ENCODE results near the gene MRPS22. TPM values are rescaled to one million over a fixed set of nuclear protein-coding genes. Genes with fewer than 3 reads are reported as not detected.

The MRPS22 gene
- polyA plus RNA-seq, 3 donors, result 19.2 to 43.2 (median 39.0) TPM

- Histone ChIP-seq H3K9ac (ENCODE audit: insufficient read depth, low read length, poor library complexity, severe bottlenecking) (no peak overlapping the region), H4K20me1 (ENCODE audit: insufficient read depth, low read length) (no peaks in the 10 kb centered on the region), H3K4me3 (replicated peaks in 1 of 3; ENCODE audit: low read depth in 2 of 3, low read length in 3 of 3) (no peak overlapping the region), H3K36me3 (replicated peaks in 1 of 2; ENCODE audit: control insufficient read depth in 1 of 2, insufficient read depth in 2 of 2, low read length in 2 of 2) (no peaks in the 10 kb centered on the region), H3K4me1 (ENCODE audit: control insufficient read depth in 1 of 2, insufficient read depth in 2 of 2, low read length in 2 of 2) (no peaks in the 10 kb centered on the region), H3K27me3 (ENCODE audit: control insufficient read depth in 2 of 2, insufficient read depth in 2 of 2, low read length in 2 of 2) (no peaks in the 10 kb centered on the region), H2AFZ (ENCODE audit: insufficient read depth, low read depth, low read length, poor library complexity, severe bottlenecking) (no peak overlapping the region), H3K9me3 (replicated peaks in 1 of 2; ENCODE audit: control insufficient read depth in 1 of 2, insufficient read depth in 1 of 2, low read length in 2 of 2) (no peaks in the 10 kb centered on the region), H3K4me2 (replicated peaks; ENCODE audit: extremely low read depth, low read length, poor library complexity, severe bottlenecking) (no peak overlapping the region), H3K27ac (ENCODE audit: low read depth in 1 of 2, low read length in 2 of 2) (no peak overlapping the region), H3K79me2 (ENCODE audit: insufficient read depth, low read length) (no peaks in the 10 kb centered on the region)
- no peaks in the 10 kb centered on the region for H3K4me1 Mint-ChIP-seq
- 83% methylated on average over 2 of the region's 9 CpGs for WGBS (ENCODE audit: insufficient coverage)
- intact Hi-C loops (cut with micrococcal nuclease), result no loop called here
- no peak overlapping the region for H3K27ac Mint-ChIP-seq
- no peak for TF ChIP-seq CTCF (IDR thresholded peaks at IDR 0.05)
- no peak overlapping the region for H3K4me3 Mint-ChIP-seq
- DNase-seq, result no peak
- H3K36me3 Mint-ChIP-seq, result no peaks in the 10 kb centered on the region
- peaks cover 0 to 8% (median 0%) of the 10 kb centered on the region in 3 donors for H3K27me3 Mint-ChIP-seq (ENCODE audit: low read depth in 3 of 3)
- H3K9me3 Mint-ChIP-seq, result no peaks in the 10 kb centered on the region
These were observed 47.6 kb upstream of the MRPS22 start for GRCh38 chr3:139296141-139296718.

- Histone ChIP-seq H3K4me2 (replicated peaks; ENCODE audit: extremely low read depth, low read length, poor library complexity, severe bottlenecking) (no peak overlapping the region), H3K36me3 (replicated peaks in 1 of 2; ENCODE audit: control insufficient read depth in 1 of 2, insufficient read depth in 2 of 2, low read length in 2 of 2) (no peaks in the 10 kb centered on the region), H4K20me1 (ENCODE audit: insufficient read depth, low read length) (no peaks in the 10 kb centered on the region), H3K9me3 (replicated peaks in 1 of 2; ENCODE audit: control insufficient read depth in 1 of 2, insufficient read depth in 1 of 2, low read length in 2 of 2) (no peaks in the 10 kb centered on the region), H3K9ac (ENCODE audit: insufficient read depth, low read length, poor library complexity, severe bottlenecking) (no peak overlapping the region), H3K27ac (ENCODE audit: low read depth in 1 of 2, low read length in 2 of 2) (no peak overlapping the region), H3K79me2 (ENCODE audit: insufficient read depth, low read length) (no peaks in the 10 kb centered on the region), H3K27me3 (ENCODE audit: control insufficient read depth in 2 of 2, insufficient read depth in 2 of 2, low read length in 2 of 2) (no peaks in the 10 kb centered on the region), H3K4me3 (replicated peaks in 1 of 3; ENCODE audit: low read depth in 2 of 3, low read length in 3 of 3) (no peak overlapping the region), H3K4me1 (ENCODE audit: control insufficient read depth in 1 of 2, insufficient read depth in 2 of 2, low read length in 2 of 2) (no peaks in the 10 kb centered on the region), H2AFZ (ENCODE audit: insufficient read depth, low read depth, low read length, poor library complexity, severe bottlenecking) (no peak overlapping the region)
- Mint-ChIP-seq H3K4me1 (no peaks in the 10 kb centered on the region), H3K4me3 (no peak overlapping the region), H3K36me3 (no peaks in the 10 kb centered on the region), H3K9me3 (no peaks in the 10 kb centered on the region), H3K27ac (no peak overlapping the region), H3K27me3 (ENCODE audit: low read depth in 3 of 3) (peaks cover 0 to 3% (median 0%) of the 10 kb centered on the region in 3 donors)
- intact Hi-C loops (cut with micrococcal nuclease), result no loop called here
- DNase-seq, result no peak
- 93% methylated on average over 2 of the region's 6 CpGs for WGBS (ENCODE audit: insufficient coverage)
- TF ChIP-seq CTCF (IDR thresholded peaks at IDR 0.05), result no peak
These were observed 46.1 kb upstream of the MRPS22 start for GRCh38 chr3:139297588-139298311.

Data from CD14-positive monocyte (primary cell).